DMS79 (cell line): Measurements from ENCODE around the gene MDH1B.
"Not testable (repeated sequence)": the region's sequence is repeated elsewhere in the genome, so short reads cannot be mapped to it uniquely, and the experiment has no call there.

Source experiments
- DNase-seq: peaks from one replicate; lab custom pipeline; 2025; lab: John Stamatoyannopoulos, UW

Gene MDH1B

DNA sequence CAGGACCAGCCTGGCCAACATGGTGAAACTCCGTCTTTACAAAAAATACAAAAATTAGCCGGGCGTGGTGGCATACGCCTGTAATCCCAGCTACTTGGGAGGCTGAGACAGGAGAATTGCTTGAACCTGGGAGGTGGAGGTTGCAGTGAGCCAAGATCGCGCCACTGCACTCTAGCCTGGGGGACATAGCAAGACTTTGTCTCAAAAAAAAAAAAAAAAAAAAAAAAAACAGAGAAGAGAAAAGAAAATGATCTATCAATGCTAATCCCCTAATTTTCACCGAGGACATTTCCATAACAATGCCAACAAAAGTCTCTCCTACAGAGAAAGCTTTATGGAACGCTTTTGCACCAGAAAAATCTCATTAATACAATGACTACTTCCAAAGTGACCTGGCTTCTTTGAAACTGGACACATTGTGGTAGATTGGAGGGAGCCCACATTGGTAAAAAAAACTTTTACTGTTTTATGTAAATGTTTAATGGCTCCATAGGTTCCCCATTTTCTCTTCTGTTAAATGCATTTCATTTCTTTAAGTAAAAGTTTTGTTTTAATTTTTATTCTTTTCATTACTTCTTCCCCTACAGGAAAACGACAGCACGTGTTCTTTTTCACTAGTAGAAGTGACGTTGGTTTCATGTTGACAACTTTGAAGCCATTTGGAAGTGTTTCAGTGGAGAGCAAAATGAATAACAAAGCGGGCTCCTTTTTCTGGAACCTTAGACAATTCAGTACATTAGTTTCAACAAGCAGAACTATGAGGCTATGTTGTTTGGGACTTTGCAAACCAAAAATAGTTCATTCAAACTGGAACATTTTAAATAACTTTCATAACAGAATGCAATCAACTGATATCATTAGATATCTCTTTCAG is 1.2 kb upstream of the MDH1B start:
- no peak for DNase-seq

DNA sequence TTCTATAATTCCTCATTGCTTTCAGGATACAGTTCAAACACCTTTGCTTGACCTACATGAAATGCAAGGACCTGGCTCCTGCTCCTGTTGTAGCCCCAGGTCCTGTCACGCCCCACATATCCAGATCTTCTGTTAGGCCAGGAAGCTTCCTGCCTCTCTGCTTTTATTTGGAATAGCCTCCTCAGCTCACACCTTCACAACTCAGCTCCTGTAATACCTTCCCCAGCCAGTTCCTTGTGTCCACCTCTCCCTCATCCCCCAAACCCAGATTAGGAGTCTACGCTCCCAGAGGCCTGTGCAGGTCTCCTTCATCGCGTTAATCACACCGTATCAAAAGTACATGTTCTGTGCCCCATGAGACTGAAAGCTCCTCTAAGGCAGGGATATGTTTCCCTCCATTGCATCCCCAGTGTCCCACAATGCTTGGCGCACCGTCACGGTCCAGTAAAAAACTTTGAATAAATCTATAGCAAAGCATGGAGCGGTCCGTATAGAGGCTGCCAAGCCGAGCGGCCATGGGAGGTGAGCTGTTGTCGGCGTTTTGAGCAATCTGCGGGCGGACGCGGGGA is 371 bp downstream of the MDH1B start:
- peak; percentile 41 for DNase-seq

DNA sequence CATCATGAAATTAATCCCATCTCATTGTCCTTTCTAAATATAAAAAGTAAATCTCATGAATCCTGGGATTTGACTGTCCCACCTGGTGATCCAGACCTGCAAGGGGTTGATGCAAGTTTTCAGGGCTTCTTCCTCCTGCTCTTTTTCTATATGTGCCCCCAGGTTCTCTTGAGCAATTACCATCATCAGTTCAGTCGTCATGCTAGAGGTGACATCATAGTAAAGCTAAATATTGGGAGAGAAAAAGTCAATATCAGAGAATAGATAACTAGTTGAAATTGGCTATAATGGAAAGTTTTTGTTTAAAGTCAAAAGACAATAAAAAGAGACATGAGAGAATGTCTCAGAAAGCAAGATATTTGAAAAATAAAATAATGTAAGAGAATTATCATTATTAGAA is 8.3 kb downstream of the MDH1B start:
- DNase-seq = no peak

DNA sequence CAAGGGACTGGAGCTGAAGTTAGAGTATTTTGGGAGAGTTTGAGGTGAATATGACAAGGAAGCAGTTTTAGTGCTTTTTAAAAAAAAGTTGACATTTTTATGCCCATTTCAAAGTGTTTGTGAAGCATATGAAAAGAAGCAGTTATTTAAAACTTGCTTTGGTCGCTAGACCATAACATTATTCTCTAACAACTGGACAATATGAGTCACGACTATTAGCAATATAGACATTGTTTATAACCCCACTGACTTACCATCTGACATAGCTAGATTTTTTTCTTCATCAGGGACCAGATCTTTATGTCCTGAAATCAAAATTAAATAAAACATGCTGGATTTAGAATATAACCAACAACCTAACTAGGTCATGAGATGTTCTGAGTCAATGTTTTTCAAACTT is 24.3 kb downstream of the MDH1B start:
- no peak for DNase-seq

DNA sequence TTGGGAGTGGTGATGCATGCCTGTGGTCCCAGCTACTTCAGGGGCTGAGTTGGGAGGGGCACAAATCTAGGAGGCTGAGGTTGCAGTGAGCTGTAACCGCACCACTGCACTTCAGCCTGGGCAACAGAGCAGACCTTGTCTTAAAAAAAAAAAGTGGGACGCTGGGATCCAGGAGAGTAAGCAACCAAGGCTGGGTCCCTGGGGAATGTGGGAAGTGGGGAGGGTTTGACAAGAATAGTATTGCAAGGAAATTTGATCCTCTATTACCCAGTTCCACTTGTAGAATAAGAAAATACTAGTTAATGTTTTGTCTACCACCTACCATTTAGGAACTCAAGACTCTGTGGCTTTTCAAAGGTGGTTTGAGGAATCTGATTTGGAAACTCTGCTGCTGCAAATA is 25.9 kb downstream of the MDH1B start:
- no peak for DNase-seq

DNA sequence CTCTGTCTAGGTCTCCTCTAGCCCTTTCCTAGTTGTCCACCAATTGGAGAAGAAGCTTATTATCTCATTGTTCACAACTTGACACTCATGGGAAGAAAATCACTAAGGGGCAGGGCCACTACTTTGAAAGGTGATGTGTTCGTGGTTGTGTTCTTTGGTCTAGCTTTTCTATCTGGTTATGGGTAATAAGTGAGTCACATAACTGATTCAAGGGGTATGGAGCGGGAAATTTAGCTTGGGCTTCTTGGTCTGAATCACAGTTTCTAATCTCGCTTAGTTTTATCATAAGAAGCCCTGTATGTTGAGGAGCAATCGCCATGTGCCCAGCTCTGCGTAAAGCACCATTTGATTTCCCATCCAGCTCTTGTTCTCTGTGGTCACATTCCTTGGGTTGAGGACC is 28.2 kb downstream of the MDH1B start:
- DNase-seq = no peak

DNA sequence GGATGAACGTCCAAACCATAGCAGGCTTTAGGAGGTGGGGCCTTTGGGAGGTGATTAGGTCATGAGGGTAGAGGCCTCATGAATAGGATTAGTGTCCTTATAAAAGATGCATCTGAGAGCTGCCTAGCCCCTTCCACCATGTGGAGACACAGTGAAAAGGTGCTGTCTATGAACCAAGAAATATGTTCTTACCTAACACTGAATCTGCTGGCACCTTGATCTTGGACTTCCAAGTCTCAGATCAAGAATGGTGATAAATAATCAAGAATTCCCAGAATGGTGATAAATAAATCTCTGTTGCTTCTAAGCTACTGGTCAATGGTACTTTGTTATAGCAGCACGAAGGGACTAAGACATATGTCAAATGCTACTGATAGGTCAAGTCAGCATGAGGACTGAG is 31.8 kb downstream of the MDH1B start:
- DNase-seq = no peak

DNA sequence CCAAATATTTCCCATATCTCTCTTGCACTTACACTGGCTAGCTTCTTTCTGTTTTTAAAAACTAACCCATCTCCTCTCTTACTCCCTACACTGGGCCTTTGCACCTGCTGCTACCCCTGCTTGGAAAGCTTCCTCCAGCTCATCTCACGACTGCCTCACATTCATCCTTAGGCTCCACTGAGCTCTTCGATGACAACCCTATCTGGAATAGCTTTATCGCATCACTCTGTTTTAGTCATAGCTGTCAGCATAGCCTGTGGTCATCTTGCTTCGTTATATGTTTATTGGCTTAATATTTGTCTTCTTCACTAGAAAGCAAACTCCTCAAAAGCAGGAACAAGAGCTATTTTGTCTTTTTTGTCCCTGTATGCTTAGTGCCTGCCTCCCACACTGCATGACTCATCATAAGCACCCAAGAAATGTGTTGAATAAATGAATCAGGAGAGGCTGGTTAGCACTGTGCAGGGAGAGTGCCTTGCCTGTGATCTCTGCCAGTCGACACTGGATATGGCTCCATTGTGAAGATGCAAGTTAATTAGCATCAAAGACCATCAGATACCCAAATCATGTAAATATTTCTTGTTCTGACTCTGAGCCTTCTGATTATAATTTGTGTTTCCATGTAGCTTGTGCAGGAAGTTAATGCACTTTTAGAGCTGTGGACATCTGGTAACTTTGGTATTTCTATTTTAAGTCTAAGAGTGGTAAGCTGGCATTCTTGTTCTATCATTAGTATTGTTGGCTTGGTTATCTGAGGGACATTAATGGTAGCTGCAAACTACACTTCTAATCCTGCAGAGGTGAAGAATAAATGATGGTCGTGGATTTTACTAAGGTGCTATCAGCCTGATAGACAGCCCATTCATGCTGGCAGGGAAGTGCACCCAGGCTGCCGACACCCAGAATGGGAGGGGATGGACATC is 36.6 kb downstream of the MDH1B start:
- DNase-seq = no peak

DNA sequence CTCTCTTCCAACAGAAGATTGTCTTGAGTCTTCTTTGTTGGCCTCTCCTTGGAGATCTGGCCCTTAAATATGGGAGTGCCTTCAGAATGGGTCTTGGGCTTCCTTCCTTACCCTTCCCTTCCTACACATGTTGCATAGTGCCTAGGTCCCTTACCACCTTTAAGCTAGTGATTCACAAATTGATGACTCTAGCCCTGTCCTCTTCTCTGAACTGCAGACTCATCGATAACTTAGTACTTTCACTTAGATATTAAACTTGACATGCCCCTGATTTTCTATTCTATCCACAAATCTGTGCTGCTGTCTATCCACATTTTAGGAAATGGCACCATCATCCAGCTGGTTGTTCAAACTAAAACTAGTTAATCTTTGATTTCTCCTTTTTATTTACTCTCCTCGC is 37.8 kb downstream of the MDH1B start:
- DNase-seq = no peak

DNA sequence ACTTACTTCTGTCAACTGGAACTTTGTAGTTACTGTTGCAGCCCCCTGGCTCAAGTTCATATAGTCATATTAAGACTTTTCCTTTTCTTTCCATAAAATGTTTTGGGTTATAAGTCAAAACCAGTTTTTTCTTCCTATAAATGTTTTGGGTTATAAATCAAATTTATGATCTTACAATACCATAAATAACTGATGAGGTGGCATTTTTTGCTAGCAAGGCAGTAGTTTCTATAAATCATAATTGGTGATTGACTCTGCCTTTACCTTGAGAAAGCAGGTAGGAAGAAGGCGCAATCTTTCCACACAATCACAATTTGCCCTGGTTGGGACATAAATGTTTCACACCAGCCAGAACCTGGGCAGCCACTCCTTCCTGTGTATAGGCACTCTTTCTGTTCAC is 41.8 kb downstream of the MDH1B start:
- no peak for DNase-seq

DNA sequence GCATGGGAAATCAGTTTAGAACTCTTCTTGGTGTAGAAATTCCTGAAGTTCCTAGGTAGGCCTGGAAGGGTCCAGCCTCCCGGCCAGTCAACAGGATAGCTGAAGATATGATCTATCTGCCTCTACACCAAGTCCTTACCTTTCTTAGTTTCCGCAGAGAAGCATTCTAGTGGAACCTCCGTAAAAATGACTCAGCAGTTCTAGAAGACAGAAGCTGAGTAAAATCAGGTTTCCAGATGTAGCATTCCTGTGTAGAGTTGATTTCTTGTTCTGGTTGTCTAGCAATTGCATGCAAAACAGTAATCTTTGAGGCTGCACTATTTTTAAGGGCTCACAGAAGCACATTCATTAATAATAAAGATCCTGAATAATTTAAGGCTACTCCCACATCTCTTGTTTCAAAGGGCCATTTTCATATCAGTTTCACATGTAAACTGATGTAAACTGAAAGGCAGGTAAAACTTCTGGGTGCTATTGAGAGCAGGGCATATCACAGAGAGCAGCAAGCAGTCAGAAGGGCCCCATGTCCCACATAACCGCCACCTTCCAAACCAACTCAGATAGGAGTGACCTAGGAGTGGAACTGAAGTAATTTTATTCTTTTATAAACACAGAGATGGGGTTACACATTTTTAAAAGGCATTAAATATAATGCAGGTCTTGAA is 43.7 kb downstream of the MDH1B start:
- DNase-seq = no peak

DNA sequence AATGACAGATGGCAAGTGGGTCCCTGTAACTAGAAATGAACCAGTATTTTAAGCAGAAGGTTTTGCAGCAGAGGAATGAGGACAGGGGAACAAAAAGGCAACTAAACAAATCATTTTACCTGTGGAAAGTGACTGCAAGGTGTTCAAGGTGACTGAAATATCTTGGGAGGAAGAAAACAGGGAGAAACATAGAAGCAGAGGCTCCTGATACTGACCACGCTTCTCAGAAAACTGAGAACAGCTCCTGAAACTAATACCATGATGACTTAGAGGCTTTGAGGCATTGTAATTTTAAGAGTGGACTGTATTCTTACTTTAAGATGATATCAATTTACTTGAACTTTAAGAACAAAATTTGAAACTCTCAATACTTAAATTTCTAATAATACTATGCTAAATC is 46.8 kb downstream of the MDH1B start, which contains the start of gene DYTN:
DYTN (minus strand) TSS at position 101 of the 400 bp plus-strand sequence. CDS start 117 bp downstream, outside the sequence.
- DNase-seq = no peak

DNA sequence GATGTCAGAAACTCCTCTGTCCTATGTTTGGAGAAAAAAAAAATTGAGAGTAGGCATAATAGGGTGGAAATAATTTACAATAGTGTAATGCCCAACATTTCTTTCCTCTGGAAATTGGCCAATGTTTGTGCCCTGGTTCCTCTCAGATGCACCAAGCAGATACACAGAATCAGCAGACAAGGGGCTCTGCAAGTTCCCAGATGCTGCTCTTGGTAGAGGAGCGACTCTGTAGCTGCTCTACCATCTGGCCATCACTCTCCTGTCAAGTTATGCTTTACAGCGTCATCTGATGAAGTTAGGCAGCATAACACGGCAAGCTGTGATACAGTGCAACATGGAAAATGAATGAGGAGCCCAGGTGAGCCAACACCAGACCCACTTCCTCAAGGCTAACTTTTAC is 48.5 kb downstream of the MDH1B start:
- DNase-seq = no peak

DNA sequence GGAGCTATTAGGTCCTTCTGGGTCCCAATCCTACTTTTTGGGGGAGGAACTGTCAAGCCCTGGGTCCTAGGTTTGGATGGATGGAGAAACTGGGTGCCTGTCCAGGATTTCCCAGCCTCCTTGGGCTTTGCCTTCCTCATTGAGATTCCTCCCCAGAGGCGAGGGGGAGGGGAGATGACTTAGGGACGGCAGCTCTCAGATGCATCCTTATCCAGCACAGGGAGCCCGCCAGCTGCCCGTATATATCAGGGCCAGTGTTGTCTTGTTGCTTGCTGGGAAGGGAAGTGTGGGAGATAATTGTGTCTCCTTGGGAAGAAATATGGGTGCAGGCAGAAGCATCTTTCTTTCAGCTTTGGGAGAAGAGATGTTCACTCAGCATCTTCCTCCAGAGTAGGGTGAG is 49.9 kb downstream of the MDH1B start:
- DNase-seq = not testable (repeated sequence)

DNA sequence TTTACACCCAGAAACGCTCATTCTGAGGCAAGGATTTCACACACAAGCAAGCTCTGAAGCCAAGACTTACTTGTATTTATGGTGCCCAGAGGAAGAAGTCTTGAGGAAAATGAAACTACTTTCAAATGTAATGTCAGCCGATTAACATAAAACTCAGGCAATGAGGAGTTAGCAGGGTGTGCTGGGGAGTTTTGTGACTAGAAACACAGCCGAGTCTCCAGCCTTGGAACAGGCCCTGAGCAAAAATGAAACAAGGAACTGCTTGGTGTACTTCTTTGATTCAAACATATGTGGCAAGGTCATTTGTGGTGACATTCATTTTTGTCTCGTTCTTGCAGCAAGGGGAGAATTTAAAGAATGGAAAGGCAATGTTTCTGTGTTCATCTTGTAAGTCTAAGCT is 51.4 kb downstream of the MDH1B start:
- DNase-seq = no peak

DNA sequence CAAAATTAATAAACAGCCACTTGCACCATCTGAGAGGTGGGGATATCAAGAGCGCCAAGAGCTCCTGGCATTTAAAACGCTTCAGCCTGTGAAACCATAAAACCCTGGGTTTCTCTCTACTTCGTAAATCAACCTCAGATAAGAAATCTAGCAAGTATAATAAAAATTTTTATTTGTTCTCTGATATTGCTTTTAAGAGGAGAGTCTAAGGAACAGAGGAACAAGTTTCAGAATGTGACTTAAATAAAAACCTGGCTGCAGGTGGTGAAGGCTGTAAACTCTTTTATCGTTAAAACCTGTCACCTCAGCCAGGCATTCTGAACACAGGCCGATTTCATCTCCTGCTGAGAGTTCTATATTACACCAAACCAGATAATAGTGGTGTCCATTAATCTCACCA is 56.8 kb downstream of the MDH1B start:
- no peak for DNase-seq

DNA sequence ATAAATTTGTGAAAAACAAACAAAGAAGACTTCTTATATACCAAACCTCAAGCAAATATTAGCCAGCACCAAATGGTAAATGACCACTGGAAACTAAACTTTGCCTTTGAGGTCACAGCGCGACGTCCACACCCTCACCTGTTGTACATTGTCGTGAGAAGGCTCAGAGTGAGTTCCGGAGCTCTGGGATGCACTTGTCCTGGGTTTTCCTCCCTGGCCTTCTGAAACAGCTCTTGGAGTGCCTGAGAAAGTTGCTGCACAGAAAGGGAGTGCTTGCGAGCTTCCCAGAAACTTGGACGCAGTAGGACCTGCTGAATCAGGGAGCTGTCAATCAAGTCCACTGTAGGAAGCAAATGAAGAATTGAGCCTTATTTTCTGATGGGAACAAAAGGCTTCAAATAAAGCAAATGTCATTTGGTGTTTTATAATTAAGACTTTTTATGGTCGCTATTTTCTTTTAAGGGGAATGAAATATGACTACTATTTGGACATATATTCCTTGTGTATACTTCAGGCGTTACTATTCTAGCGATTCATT is 57.9 kb downstream of the MDH1B start:
- DNase-seq = no peak

DNA sequence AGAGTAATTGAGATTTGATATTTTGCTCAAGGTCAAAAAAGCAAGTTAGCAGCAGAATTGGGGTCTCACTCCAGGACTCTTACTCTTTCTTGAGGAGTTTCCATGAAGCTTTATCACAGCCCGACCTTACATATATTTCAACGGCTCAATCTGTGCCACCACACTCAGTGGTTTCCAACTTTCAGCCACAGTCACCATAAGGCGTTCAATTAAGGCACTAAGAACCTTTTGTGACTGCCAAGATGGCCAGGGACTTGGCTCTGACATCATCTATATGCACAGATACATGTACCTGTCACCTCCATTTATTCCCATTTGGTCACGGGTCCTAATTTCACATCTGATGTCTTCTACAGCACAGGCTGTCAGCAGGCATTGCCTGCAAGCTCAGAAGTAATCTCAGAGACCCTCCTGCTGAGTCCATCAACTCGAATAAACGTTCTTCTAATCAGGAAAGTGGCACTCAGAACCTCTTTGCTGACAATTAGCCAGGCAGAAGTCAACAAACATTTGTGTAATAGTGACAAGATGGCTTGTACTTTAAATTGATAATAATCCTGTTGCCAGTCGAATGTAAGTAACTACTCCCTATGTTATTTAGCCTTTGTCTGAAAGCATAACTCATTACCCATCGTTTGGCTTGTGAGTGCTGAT is 63.0 kb downstream of the MDH1B start:
- DNase-seq = peak; percentile 84

DNA sequence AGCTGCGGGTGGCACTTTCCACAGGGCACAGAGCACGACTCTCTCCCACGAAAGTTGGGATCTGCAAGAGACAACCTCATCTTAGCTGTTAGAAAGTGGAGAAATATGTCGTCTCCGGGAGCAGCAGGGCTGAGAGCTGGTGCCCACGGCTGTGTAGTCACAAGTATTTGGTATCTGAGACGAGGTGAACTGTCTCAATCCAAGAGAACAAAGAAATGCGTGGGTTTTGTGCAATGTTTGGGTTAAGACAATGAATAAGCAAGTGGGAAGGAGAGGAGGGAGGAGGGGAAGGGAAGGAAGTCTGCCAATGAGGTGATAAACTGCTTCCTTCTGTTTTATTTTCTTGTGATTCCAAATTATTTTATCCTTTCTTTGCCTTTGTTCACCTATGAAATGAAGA is 65.0 kb downstream of the MDH1B start:
- DNase-seq = no peak

DNA sequence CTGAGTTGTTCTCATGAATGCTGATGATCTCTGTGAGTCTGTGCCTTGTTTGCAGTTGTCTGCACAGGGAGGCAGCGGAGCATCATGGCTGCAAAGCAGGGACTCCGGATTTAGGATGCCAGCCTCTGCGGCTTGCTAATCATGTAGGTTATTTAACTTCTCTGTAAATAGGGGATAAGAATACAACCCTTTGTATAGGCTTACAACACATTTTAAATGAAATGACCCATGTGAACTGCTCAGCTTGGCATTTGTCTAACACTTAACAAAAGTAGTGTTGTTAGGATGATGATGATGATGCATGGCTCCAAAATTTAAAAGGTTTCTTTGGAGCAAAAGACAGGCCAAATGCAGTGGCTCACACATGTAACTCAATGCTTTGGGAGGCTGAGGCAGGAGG is 66.3 kb downstream of the MDH1B start:
- no peak for DNase-seq

DNA sequence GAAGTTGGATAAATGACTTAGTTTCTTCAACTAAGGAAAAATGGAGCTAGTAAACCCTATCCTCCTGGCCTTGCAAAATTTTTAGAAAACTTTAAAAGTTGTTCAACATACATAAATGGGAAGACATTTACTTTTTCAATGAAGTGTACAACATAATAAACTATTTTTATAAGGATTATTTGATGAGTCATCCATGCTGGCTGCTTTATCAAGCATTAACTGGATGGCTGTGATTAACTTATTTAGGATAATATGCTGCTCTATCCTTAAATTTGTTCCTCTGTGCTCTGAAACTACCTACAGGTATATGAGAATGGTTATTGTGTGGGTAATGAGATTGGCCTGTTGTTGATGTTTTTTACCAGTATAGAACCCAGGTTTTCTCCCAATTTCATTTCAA is 68.2 kb downstream of the MDH1B start:
- no peak for DNase-seq
